Retinal pigment epithelial cell (primary cell): ENCODE measurements around the gene VEGFB.

ENCODE experiments used
- DNase-seq: peaks from one replicate; pipeline ENCODE4 v3.0.0-alpha.2; 2010; ENCODE audit warnings: low read depth
- H3K4me3 ChIP-seq: 2 replicates; pipeline ENCODE4 v1.5.1; 2011; ENCODE audit warnings: mild to moderate bottlenecking, low read length, control low read depth, moderate library complexity
- TF ChIP-seq, protein P1 (sequence below): conservative IDR thresholded peaks from 2 replicates; pipeline ENCODE4 v1.5.1; 2011; ENCODE audit warnings: low read depth, low read length, control low read depth, inconsistent platforms

The VEGFB gene

DNA sequence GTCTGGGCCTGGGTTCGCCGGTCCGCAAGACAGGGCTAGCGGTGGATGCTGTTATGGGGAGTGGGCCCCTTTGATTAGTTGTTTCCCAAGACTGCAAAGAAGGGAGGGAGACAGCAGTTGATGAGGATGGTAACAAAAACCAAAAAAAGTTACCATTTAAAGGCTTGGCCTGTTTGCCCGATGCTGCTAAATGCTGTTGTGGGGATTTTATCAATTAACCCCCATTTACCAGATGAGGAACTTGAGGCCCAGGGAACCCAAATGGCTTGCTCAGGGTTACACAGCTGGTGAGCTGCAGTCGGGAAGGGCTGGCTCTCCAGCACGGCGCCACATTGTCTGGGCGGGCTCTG is 11.8 kb upstream of the VEGFB start:
- no peak for DNase-seq
- no peak overlapping the region for H3K4me3 ChIP-seq
- TF ChIP-seq, protein P1, sequence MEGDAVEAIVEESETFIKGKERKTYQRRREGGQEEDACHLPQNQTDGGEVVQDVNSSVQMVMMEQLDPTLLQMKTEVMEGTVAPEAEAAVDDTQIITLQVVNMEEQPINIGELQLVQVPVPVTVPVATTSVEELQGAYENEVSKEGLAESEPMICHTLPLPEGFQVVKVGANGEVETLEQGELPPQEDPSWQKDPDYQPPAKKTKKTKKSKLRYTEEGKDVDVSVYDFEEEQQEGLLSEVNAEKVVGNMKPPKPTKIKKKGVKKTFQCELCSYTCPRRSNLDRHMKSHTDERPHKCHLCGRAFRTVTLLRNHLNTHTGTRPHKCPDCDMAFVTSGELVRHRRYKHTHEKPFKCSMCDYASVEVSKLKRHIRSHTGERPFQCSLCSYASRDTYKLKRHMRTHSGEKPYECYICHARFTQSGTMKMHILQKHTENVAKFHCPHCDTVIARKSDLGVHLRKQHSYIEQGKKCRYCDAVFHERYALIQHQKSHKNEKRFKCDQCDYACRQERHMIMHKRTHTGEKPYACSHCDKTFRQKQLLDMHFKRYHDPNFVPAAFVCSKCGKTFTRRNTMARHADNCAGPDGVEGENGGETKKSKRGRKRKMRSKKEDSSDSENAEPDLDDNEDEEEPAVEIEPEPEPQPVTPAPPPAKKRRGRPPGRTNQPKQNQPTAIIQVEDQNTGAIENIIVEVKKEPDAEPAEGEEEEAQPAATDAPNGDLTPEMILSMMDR = no peak

DNA sequence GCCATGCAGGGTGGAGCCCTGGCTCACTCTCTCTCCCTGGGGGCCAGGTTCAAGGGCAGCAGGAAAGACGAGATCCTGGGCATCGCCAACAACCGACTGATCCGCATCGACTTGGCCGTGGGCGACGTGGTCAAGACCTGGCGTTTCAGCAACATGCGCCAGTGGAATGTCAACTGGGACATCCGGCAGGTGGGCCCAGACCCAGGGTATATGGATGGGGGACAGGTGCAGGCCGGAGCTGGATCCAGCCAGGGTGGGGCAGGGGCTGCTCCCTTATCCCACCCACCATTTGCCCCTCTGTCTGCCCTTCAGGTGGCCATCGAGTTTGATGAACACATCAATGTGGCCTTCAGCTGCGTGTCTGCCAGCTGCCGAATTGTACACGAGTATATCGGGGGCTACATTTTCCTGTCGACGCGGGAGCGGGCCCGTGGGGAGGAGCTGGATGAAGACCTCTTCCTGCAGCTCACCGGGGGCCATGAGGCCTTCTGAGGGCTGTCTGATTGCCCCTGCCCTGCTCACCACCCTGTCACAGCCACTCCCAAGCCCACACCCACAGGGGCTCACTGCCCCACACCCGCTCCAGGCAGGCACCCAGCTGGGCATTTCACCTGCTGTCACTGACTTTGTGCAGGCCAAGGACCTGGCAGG is 11.3 kb upstream of the VEGFB start:
- DNase-seq = no peak
- H3K4me3 ChIP-seq = no peak overlapping the region
- TF ChIP-seq, protein P1 = no peak

DNA sequence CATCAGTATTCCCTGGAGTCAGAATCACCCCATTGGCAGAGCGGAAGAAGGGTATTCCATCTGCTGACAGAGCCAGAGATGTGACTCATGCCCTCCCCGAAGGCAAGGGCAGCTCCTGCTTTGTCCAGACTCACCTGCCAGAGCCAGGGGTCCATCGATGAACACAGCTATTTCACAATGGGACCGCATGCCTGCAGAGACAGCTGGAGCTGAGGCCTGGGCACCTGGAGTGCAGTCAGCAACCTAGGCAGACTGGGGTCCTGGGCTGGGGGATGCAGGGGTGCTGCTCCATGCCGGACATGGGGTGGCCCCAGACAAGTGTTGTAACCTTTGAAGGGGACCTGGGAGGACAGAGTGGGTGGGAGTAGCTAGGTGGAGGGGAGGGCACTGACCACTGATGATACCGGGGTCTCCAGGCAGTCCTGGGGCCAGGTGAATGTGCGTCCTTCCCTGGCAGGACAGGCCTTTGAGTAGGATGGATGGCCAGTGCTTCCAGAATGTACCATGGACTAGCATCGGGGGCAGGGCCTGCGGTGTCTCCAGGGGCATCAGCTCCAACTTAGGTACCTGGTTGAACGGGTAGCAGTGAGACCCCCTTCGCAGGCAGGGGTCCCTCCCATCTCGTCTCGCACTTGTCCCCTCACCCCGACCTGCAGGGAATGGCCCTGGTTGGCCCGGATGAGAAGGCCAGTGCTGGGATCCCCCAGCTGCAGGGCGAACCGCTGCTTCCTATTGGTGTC is 10.1 kb upstream of the VEGFB start:
- H3K4me3 ChIP-seq = no peak overlapping the region
- no peak for DNase-seq
- TF ChIP-seq, protein P1 = no peak

DNA sequence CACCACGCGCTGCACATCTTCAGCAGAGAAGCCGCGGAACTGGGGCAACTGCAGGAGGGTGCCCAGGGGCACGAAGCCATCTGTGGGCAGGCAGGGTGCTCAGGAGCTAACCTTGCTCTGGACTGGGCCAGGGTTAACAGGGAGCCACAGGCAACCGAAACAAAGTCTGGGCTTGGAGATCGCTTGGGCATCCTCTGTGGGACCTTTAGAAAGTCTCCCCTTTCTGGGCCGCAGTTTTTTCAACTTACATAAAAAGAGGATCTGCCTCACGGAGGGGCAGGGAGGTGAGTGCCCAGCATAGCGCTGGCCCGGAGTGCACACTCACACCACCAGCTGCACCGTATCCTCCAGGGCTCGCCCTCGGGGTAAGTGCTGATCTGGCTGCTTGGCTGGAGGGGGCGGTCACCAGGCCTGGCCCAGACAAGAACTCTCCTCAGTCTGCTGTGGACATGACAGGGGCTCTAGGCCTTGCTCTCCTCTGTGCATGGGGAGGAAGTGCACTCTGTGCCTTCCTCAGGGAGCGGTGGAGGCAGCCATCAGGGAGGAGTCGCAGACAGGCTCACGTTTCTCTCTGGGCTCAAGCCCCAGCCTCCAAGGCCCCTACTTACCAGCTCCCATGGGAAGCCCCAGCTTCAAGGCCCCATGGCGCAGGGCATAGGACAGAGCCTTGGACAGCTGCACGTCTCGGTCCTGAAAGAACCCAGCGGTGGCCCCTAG is 9.3 kb upstream of the VEGFB start:
- no peak for DNase-seq
- TF ChIP-seq, protein P1 = no peak
- H3K4me3 ChIP-seq = peak overlapping the region; percentile 86

DNA sequence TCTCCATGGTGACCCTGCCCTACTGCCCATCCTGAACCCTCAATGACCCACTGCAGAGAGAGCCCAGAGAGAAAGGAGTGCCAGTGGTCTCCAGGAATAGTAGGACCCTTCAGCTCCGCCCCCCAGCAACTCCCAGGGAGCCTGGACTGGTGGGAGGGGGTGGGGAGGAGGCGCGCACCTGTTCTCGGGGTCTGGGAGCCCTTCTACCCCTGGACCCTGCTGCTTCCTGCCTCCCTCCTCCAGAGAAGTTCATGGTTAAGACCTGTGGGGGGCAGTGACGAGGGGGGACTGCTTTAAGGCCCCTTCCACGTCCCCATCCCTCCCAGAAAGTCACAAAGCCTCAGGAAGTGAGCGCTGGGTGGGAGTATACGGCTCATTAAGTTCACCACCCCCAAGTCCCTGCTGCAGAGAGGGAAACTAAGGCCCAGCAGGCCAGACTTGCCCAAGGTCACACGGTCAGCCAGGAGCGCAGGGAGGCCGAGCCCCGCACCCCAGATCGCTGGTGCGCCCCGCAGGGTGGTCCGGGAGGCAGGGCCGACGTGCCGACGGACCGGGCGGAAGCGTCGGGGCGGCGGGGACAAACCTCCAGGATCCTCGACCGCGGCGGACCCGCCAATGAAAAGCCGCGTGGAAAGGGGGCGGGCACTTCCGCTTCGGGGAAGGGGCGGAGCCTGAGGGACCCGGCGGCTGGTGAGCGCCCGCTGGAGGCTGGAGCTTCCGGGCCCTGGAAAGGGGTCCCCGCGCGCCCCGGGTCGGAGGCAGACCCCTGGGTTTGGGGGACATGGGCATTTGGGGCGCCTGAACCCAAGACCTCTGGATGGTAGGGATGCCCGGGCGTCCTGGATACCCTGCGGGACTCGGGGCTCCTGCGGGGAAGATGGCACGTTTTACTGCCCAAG is 8.5 kb upstream of the VEGFB start, which contains the start of the genes NUDT22 and TRPT1:
Gene NUDT22 (plus strand): TSS at position 667 of the 899 bp plus-strand sequence. CDS start 379 bp downstream, outside the sequence.
Gene TRPT1 (minus strand): TSS at position 579 of the 899 bp plus-strand sequence. CDS start 326 bp downstream, at position 253.
- TF ChIP-seq, protein P1 = peak; percentile 39
- peak; percentile 33 for DNase-seq
- peak within 1 kb of the TSS; percentile 86 for H3K4me3 ChIP-seq

DNA sequence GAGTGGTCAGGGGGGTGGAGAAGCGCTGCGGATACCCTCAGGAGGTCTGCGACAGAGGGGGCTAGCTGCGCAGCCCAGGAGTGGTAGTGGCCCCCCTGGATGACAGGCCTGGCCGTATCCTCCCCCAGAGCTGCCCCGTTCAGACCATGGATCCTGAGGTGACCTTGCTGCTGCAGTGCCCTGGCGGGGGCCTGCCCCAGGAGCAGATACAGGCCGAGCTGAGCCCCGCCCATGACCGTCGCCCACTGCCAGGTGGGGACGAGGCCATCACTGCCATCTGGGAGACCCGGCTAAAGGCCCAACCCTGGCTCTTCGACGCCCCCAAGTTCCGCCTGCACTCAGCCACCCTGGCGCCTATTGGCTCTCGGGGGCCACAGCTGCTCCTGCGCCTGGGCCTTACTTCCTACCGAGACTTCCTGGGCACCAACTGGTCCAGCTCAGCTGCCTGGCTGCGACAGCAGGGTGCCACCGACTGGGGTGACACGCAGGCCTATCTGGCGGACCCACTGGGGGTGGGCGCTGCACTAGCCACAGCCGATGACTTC is 7.8 kb upstream of the VEGFB start:
- no peak for DNase-seq
- TF ChIP-seq, protein P1 = no peak
- H3K4me3 ChIP-seq = peak overlapping the region; percentile 86
